HepG2 (cell line): ENCODE results near the gene CYP2W1. TPM values are rescaled to one million over a fixed set of nuclear protein-coding genes. Genes with fewer than 3 reads are reported as not detected.
A peak's percentile ranks its signal among the peaks of the same experiment; 100 is the strongest.

Experiments used
- ATF7-NPFF ChIP-seq: sonication (generic); formaldehyde crosslinking; IDR thresholded peaks from 2 replicates; pipeline ENCODE4 v1.8.1; 2023; ENCODE audit warnings: mild to moderate bottlenecking, low read depth, missing genetic modification reagents, moderate library complexity
- GATAD2A ChIP-seq: IDR thresholded peaks from 2 replicates; pipeline ENCODE4 v1.6.1; 2016
- NR2F1 ChIP-seq, 2 experiments: fragments of 450-650 bp in 1 of 2; formaldehyde crosslinking in 1 of 2; IDR thresholded peaks; 2 replicates each; pipeline versions ENCODE4 v1.5.0 to v1.6.1; 2016 to 2020; ENCODE audit warnings: mild to moderate bottlenecking in 1 of 2, missing compliant biosample characterization in 1 of 2, missing genetic modification reagents in 1 of 2, moderate library complexity in 1 of 2
- SETDB1 ChIP-seq: sonication (generic); formaldehyde crosslinking; IDR thresholded peaks from 2 replicates; pipeline ENCODE4 v1.5.1; 2020; ENCODE audit warnings: missing genetic modification reagents, mild to moderate bottlenecking, borderline replicate concordance
- TAF1 ChIP-seq: sonication (generic); formaldehyde crosslinking; IDR thresholded peaks from 2 replicates; pipeline ENCODE4 v1.4.0; 2020; ENCODE audit warnings: missing genetic modification reagents
- XRCC5 ChIP-seq: fragments of 200-400 bp; formaldehyde crosslinking; optimal IDR thresholded peaks from 2 replicates; pipeline ENCODE3; 2017; ENCODE audit warnings: mild to moderate bottlenecking, low read length
- ZBTB7A ChIP-seq: sonication (generic); formaldehyde crosslinking; IDR thresholded peaks from 2 replicates; pipeline ENCODE4 v1.8.0; 2022; ENCODE audit warnings: mild to moderate bottlenecking, missing genetic modification reagents
- ZFY ChIP-seq: sonication (generic); formaldehyde crosslinking; IDR thresholded peaks from 2 replicates; pipeline ENCODE4 v1.4.0; 2020; ENCODE audit warnings: missing genetic modification reagents
- ZNF280D ChIP-seq: sonication (generic); formaldehyde crosslinking; IDR thresholded peaks from 2 replicates; pipeline ENCODE4 v1.5.1; 2020; ENCODE audit warnings: mild to moderate bottlenecking, missing genetic modification reagents
- ZNF326 ChIP-seq: sonication (generic); formaldehyde crosslinking; IDR thresholded peaks from 2 replicates; pipeline ENCODE4 v1.4.0; 2020; ENCODE audit warnings: missing genetic modification reagents, borderline replicate concordance
- ZNF766 ChIP-seq: sonication (generic); formaldehyde crosslinking; IDR thresholded peaks from 2 replicates; pipeline ENCODE4 v1.5.0; 2020; ENCODE audit warnings: missing genetic modification reagents, borderline replicate concordance
- polyA plus RNA-seq, 8 experiments: library from polyadenylated mRNA; depleted of rRNA in 3 of 8; stranded (reverse) in 7 of 8; unstranded in 1 of 8; fragments of >200 nt; fragmentation: Illumina TruSeq in 4 of 8; extraction: Trizol in 4 of 8; gene quantifications; 2 replicates each; pipeline versions ENCODE4 v1.2.1 to v1.2.3, GENCODE V29; 2011 to 2016; ENCODE audit warnings: low read depth in 4 of 8, missing spikeins in 1 of 8, mixed read lengths in 1 of 8; ENCODE audit not compliant: insufficient read depth in 1 of 8
- total RNA-seq, 5 experiments: library from RNA; depleted of rRNA; stranded (reverse); fragments of >200 nt; fragmentation: Illumina TruSeq; extraction: Trizol; gene quantifications; 2 replicates each; pipeline ENCODE4 v1.2.3, GENCODE V29; 2016; ENCODE audit warnings: low read depth in 1 of 5

The CYP2W1 gene
- total and polyA plus RNA-seq, 2 of the 13 experiments (the other 11 are each of a cell fraction or from before 2014, with no cell fraction given): 19.5 to 31.7 TPM

GRCh38 chr7:964401-965231 is 18.4 kb upstream of the CYP2W1 start (continued):
- TF ChIP-seq GATAD2A (CRISPR knock-in tag): 0 out of 2 replicates have a peak, but pooled peaks have one; percentile 13
- TF ChIP-seq SETDB1 (CRISPR knock-in tag): no peak
- TF ChIP-seq ZNF280D: peak; percentile 61
- TF ChIP-seq ZFY: peak; percentile 47; the same call in 1 of the 2 replicates
- peak; percentile 1 for TF ChIP-seq XRCC5
- TF ChIP-seq TAF1 (CRISPR knock-in tag): 0 out of 2 replicates have a peak, but pooled peaks have one; percentile 31
- TF ChIP-seq ZNF766 (CRISPR knock-in tag): no peak
- TF ChIP-seq ZNF326 (CRISPR knock-in tag): peak; percentile 18; the same call in 1 of the 2 replicates
- TF ChIP-seq ATF7-NPFF: peak; percentile 25; the same call in 1 of the 2 replicates
- no peak for TF ChIP-seq NR2F1 (CRISPR knock-in tag; IDR thresholded peaks at IDR 0.05)
- TF ChIP-seq ZBTB7A (CRISPR knock-in tag): peak; percentile 85; the same call in 1 of the 2 replicates
- TF ChIP-seq, all 625 proteins: peak for 88
